Pancreas (tissue), 10 donors: ENCODE results near the gene DTNBP1. TPM values are rescaled to one million over a fixed set of nuclear protein-coding genes. Genes with fewer than 3 reads are reported as not detected.

Experiments used
- ATAC-seq, 4 donors: fragments of 200-7000 bp; cut with Tn5 transposase; one replicate each; pipeline versions ENCODE4 v1.8.0 to v1.9.1; 2020; ENCODE audit warnings: mild to moderate bottlenecking in 4 of 4, moderate library complexity in 4 of 4
- DNase-seq, 6 donors: peaks; one replicate each; pipeline ENCODE4 v3.0.0-alpha.2; 2020
- FAIRE-seq: peaks from 2 replicates; lab custom pipeline; 2012; peaks lifted over from hg19 to GRCh38; lab: Jason Lieb, UNC
- H3K27ac ChIP-seq, 4 donors: fragments of 200-600 bp; sonication (generic); 1 replicate in 3 of 4; 2 replicates in 1 of 4; pipeline versions ENCODE4 v1.5.0 to v1.8.0; 2020
- H3K27me3 ChIP-seq, 4 donors: fragments of 200-600 bp; one replicate each; pipeline ENCODE4 v1.8.0; 2021
- H3K36me3 ChIP-seq, 3 donors: fragments of 200-600 bp; sonication (generic) in 1 of 3; one replicate each; pipeline versions ENCODE4 v1.5.0 to v1.8.0; 2020 to 2021
- H3K4me1 ChIP-seq, 3 donors: fragments of 200-600 bp; one replicate each; pipeline ENCODE4 v1.8.0; 2021
- H3K4me3 ChIP-seq, 4 donors: fragments of 200-600 bp; sonication (generic) in 2 of 4; one replicate each; pipeline versions ENCODE4 v1.5.0 to v1.8.0; 2020 to 2021
- H3K9me3 ChIP-seq, 4 donors: fragments of 200-600 bp; one replicate each; pipeline ENCODE4 v1.8.0; 2021
- WGBS, 2 donors: extraction: QIAGEN DNeasy Blood & Tissue Kit; methylation state at CpG; one replicate each; pipeline ENCODE4 v1.1.7; 2013; 5-methylcytosine and 5-hydroxymethylcytosine counted together
- intact Hi-C, 3 donors: fragments of 100-400 bp; cut with DNase I; formaldehyde crosslinking; loops; one replicate each; pipeline versions ENCODE4 v1.11.1 to v1.14.2; 2022
- polyA plus RNA-seq, 2 donors: library from polyadenylated mRNA; stranded (reverse); fragments of 200-250 nt; gene quantifications; one replicate each; pipeline ENCODE4 v1.2.3, GENCODE V29; 2013
- total RNA-seq, 6 donors: library from RNA; stranded (reverse); fragmentation: NEBNext Ultra II Directional in 4 of 6; extraction: Animal tissue kit (Norgen Biotek cat#: 25700) in 4 of 6; gene quantifications; one replicate each; pipeline versions ENCODE4 v1.2.1 to v1.2.4, GENCODE V29; 2021 to 2023
- TF ChIP-seq, protein P1 (sequence below), 4 donors: fragments of 200-600 bp; sonication (generic) in 3 of 4; IDR thresholded peaks; one replicate each; pipeline versions ENCODE4 v1.5.0 to v1.8.0; 2021; ENCODE audit warnings: antibody characterized with exemption in 4 of 4
- donor health status: healthy with polysubstance abuse.
- donor health status: DM: no; HTN: no; CAD: no; lungs with moderate emphysema.
- donor health status: DM: no; HTN: no; CAD: no.
- donor health status: control.
- donor health status: control.
- donor health status: Bipolar disorder and iron deficiency.
- donor health status: DM: yes; HTN: yes; CAD: no.
- donor health status: DM: no; HTN: no; CAD: no.
- donor health status: DM: no; HTN: no; CAD: no.
- donor health status: DM: yes; HTN: yes; CAD: no.

Gene DTNBP1
- total and polyA plus RNA-seq, 8 donors, result 6.5 to 11.5 (median 8.0) TPM

DNA sequence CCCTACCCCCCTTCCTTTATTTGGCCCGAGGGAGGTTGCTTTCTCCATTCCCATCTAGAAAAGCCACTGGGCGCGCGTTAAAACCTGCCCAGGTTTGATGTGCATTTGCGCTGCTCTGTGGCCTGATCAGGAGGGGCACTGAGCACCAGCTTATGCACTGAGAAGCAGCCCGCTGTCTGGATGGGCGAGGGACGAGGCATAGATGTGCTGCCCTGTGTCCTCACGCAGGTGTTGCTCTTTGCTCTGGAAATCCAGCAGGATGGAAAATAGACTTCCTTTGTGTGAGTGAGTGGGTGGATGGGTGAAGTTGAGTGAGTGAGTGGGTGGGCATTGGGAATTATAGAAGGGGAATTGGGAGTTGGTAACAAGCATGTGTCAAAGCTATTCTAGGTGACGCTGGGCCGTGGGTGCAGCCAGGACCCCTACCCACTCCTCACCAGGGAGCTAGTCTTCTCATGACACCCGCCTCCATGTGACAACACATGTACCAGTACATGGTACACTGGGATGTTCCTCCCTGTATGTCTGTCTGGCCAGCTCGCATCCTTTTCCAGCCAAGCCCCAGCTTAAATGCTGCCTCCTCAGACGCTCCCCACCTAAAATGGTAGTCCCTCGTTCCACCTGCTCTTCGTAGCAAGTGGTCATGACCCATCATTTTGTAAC is 162.6 kb downstream of the DTNBP1 start:
- Histone ChIP-seq H3K4me1 (peaks cover 0 to 1% (median 0%) of the 10 kb centered on the region in 3 donors), H3K27me3 (no peaks in the 10 kb centered on the region), H3K9me3 (no peaks in the 10 kb centered on the region), H3K36me3 (peaks cover 0 to 16% (median 0%) of the 10 kb centered on the region in 3 donors), H3K4me3 (no peak overlapping the region), H3K27ac (no peak overlapping the region)
- TF ChIP-seq, protein P1, sequence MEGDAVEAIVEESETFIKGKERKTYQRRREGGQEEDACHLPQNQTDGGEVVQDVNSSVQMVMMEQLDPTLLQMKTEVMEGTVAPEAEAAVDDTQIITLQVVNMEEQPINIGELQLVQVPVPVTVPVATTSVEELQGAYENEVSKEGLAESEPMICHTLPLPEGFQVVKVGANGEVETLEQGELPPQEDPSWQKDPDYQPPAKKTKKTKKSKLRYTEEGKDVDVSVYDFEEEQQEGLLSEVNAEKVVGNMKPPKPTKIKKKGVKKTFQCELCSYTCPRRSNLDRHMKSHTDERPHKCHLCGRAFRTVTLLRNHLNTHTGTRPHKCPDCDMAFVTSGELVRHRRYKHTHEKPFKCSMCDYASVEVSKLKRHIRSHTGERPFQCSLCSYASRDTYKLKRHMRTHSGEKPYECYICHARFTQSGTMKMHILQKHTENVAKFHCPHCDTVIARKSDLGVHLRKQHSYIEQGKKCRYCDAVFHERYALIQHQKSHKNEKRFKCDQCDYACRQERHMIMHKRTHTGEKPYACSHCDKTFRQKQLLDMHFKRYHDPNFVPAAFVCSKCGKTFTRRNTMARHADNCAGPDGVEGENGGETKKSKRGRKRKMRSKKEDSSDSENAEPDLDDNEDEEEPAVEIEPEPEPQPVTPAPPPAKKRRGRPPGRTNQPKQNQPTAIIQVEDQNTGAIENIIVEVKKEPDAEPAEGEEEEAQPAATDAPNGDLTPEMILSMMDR (IDR thresholded peaks at IDR 0.05), result no peak
- 91 to 93% methylated on average over 16 of the region's 16 CpGs for WGBS, 2 donors
- ATAC-seq, result no peak
- intact Hi-C loops, result no loop called here
- FAIRE-seq, result no peak
- peak in 2 of 6 donors; percentile 12 to 20 for DNase-seq

DNA sequence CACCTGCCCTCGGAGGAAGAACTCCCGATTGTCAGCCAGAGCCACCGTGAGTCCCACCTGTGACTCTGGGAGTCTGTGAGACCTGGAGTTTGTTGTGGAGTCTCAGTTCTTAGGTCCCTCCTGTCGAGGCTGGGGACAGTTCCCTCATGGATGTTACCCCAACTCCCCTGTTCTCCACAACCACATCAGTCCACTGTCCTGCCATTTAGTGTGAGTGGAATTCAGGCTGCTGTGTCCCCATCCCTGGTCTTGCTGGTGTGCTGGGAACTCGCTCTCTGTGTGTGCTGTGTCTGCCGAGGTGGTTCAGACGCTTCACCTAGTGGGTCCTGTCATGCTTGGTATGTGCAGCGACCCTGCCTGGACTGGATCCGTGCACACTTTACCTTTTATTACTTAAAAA is 163.2 kb downstream of the DTNBP1 start:
- Histone ChIP-seq H3K27ac (no peak overlapping the region), H3K36me3 (peaks cover 0 to 16% (median 0%) of the 10 kb centered on the region in 3 donors), H3K27me3 (no peaks in the 10 kb centered on the region), H3K9me3 (no peaks in the 10 kb centered on the region), H3K4me3 (no peak overlapping the region), H3K4me1 (no peaks in the 10 kb centered on the region)
- TF ChIP-seq, protein P1 (IDR thresholded peaks at IDR 0.05), result no peak
- ATAC-seq (no peak), FAIRE-seq (no peak), DNase-seq (peak in 2 of 6 donors; percentile 4 to 13)
- intact Hi-C loops, result no loop called here
- WGBS, 2 donors, result 92 to 93% methylated on average over 9 of the region's 9 CpGs

DNA sequence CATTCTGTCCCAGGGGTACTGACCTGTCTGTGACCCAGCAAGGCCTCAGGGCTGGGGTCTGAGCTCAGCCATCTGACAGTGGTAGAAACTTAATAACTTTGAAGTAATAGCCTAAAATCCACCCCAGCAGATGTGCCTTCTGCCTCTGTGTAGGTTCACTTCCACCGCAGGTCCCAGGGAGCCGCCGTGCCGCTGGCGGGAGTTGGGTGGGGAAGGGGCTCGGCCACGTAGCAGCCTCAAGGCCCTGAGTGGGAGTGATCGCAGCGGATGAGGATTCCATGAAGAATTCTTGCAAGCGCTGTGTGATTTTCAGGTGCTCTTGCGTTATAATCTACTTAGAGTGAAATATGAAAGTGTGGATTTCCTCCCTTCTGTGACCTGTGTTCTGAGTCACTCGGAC is 163.7 kb downstream of the DTNBP1 start:
- ATAC-seq, result no peak
- no peak overlapping the region for H3K27ac ChIP-seq
- no peak for FAIRE-seq
- intact Hi-C loops, result no loop called here
- DNase-seq, result peak in 2 of 6 donors; percentile 7 to 30
- H3K9me3 ChIP-seq, result no peaks in the 10 kb centered on the region
- no peaks in the 10 kb centered on the region for H3K4me1 ChIP-seq
- peaks cover 0 to 16% (median 0%) of the 10 kb centered on the region in 3 donors for H3K36me3 ChIP-seq
- TF ChIP-seq, protein P1 (IDR thresholded peaks at IDR 0.05), result no peak
- WGBS, 2 donors, result 96% methylated on average over 12 of the region's 12 CpGs
- H3K27me3 ChIP-seq, result no peaks in the 10 kb centered on the region
- no peak overlapping the region for H3K4me3 ChIP-seq

DNA sequence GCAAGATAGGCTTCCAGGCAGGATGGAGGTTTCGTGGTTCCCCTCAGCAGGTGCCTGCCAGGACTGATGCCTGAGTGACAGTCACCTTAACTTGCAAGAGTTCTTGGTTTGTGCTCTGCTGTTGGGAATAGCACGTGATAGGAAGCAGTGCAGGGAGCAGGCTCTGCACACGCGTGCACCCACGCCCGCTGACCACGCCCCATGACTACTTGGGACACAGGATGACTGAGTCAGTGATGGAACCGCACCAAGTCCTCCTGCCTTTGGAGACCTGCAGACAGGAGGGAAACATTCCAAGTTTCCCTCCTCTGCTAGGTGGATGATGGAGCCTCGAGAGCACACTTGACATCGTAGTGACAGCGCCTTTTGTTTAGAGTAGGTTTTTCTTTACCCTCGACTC is 164.2 kb downstream of the DTNBP1 start:
- DNase-seq (peak in 2 of 6 donors; percentile 14 to 23), FAIRE-seq (no peak), ATAC-seq (no peak)
- Histone ChIP-seq H3K9me3 (no peaks in the 10 kb centered on the region), H3K27ac (no peak overlapping the region), H3K27me3 (no peaks in the 10 kb centered on the region), H3K4me1 (no peaks in the 10 kb centered on the region), H3K4me3 (no peak overlapping the region), H3K36me3 (peaks cover 0 to 16% (median 0%) of the 10 kb centered on the region in 3 donors)
- 89 to 96% methylated on average over 12 of the region's 12 CpGs for WGBS, 2 donors
- intact Hi-C loops, result no loop called here
- TF ChIP-seq, protein P1 (IDR thresholded peaks at IDR 0.05), result no peak
